H9 (cell line): ENCODE data around the gene GALR2. TPM values are rescaled to one million over a fixed set of nuclear protein-coding genes. Genes with fewer than 3 reads are reported as not detected.

Source experiments
- DNase-seq: peaks from one replicate; pipeline ENCODE4 v3.0.0-alpha.2; 2017
- H2AFZ ChIP-seq: one replicate; pipeline ENCODE4 v1.6.1; 2013; ENCODE audit warnings: mild to moderate bottlenecking, low read length, control low read depth, moderate library complexity
- H2AK5ac ChIP-seq: 2 replicates; pipeline ENCODE4 v1.6.1; 2013; ENCODE audit warnings: low read length, control low read depth, mixed read lengths; ENCODE audit not compliant: insufficient read length
- H2BK120ac ChIP-seq: one replicate; pipeline ENCODE4 v1.6.1; 2013; ENCODE audit warnings: low read depth, mild to moderate bottlenecking, low read length, control low read depth, inconsistent platforms; ENCODE audit not compliant: poor library complexity, severe bottlenecking
- H2BK12ac ChIP-seq: 2 replicates; pipeline ENCODE4 v1.6.1; 2013; ENCODE audit warnings: low read length, control low read depth, mixed read lengths, low read depth; ENCODE audit not compliant: insufficient read length
- H2BK15ac ChIP-seq: 2 replicates; pipeline ENCODE4 v1.6.1; 2013; ENCODE audit warnings: low read depth, low read length, control low read depth
- H2BK20ac ChIP-seq: one replicate; pipeline ENCODE4 v1.6.1; 2013; ENCODE audit warnings: low read depth, mild to moderate bottlenecking, low read length, control low read depth, inconsistent platforms; ENCODE audit not compliant: poor library complexity, severe bottlenecking
- H2BK5ac ChIP-seq: 2 replicates; pipeline ENCODE4 v1.6.1; 2013; ENCODE audit warnings: low read length, control low read depth, mixed read lengths; ENCODE audit not compliant: insufficient read length
- H3K14ac ChIP-seq: 2 replicates; pipeline ENCODE4 v1.6.1; 2013; ENCODE audit warnings: low read length, control low read depth; ENCODE audit not compliant: insufficient read depth
- H3K18ac ChIP-seq: 2 replicates; pipeline ENCODE4 v1.6.1; 2013; ENCODE audit warnings: low read depth, mild to moderate bottlenecking, mixed read lengths, low read length, control low read depth; ENCODE audit not compliant: insufficient read length
- H3K23ac ChIP-seq: 2 replicates; pipeline ENCODE4 v1.6.1; 2013; ENCODE audit warnings: low read length, control low read depth, mixed read lengths, low read depth; ENCODE audit not compliant: insufficient read length
- H3K23me2 ChIP-seq: 2 replicates; pipeline ENCODE4 v1.6.1; 2013; ENCODE audit warnings: low read depth, mild to moderate bottlenecking, mixed read lengths, low read length, control low read depth; ENCODE audit not compliant: insufficient read length, poor library complexity, severe bottlenecking
- H3K27ac ChIP-seq: 2 replicates; pipeline ENCODE4 v1.5.1; 2013; ENCODE audit warnings: low read length, control low read depth, mixed read lengths, low read depth; ENCODE audit not compliant: insufficient read length
- H3K27me3 ChIP-seq: 2 replicates; pipeline ENCODE4 v1.6.1; 2013; ENCODE audit warnings: low read length, control low read depth, inconsistent platforms; ENCODE audit not compliant: insufficient read depth
- H3K4ac ChIP-seq: 2 replicates; pipeline ENCODE4 v1.6.1; 2013; ENCODE audit warnings: low read depth, mild to moderate bottlenecking, control low read depth, inconsistent platforms, low read length, moderate library complexity
- H3K4me1 ChIP-seq: 2 replicates; pipeline ENCODE4 v1.6.1; 2013; ENCODE audit warnings: low read length, control low read depth, inconsistent platforms; ENCODE audit not compliant: insufficient read depth
- H3K4me2 ChIP-seq: 2 replicates; pipeline ENCODE4 v1.6.1; 2013; ENCODE audit warnings: low read length, control low read depth, mixed read lengths; ENCODE audit not compliant: insufficient read length, insufficient read depth
- H3K56ac ChIP-seq: 2 replicates; pipeline ENCODE4 v1.6.1; 2013; ENCODE audit warnings: low read depth, mild to moderate bottlenecking, mixed read lengths, low read length, control low read depth; ENCODE audit not compliant: insufficient read length
- H3K79me1 ChIP-seq: 2 replicates; pipeline ENCODE4 v1.6.1; 2013; ENCODE audit warnings: low read depth, mild to moderate bottlenecking, moderate library complexity, low read length, control low read depth, inconsistent platforms; ENCODE audit not compliant: insufficient read depth, poor library complexity, severe bottlenecking
- H3K79me2 ChIP-seq: 2 replicates; pipeline ENCODE4 v1.6.1; 2013; ENCODE audit warnings: low read length, control low read depth, inconsistent platforms; ENCODE audit not compliant: insufficient read depth
- H3K9ac ChIP-seq: 2 replicates; pipeline ENCODE4 v1.6.1; 2013; ENCODE audit warnings: low read length, control low read depth, mixed read lengths; ENCODE audit not compliant: insufficient read length; ENCODE audit errors: extremely low read depth
- H3K9me3 ChIP-seq: one replicate; pipeline ENCODE4 v1.6.1; 2013; ENCODE audit warnings: low read depth, low read length, inconsistent platforms; ENCODE audit not compliant: control insufficient read depth
- H3T11ph ChIP-seq: one replicate; pipeline ENCODE4 v1.6.1; 2013; ENCODE audit warnings: mild to moderate bottlenecking, low read length, control low read depth, inconsistent platforms
- H4K20me1 ChIP-seq: one replicate; pipeline ENCODE4 v1.6.1; 2013; ENCODE audit not compliant: control insufficient read depth, insufficient read length, insufficient read depth
- H4K5ac ChIP-seq: 2 replicates; pipeline ENCODE4 v1.6.1; 2013; ENCODE audit warnings: low read depth, mild to moderate bottlenecking, mixed read lengths, low read length, control low read depth; ENCODE audit not compliant: insufficient read length
- H4K8ac ChIP-seq: replicated peaks from 2 replicates; pipeline ENCODE4 v1.6.1; 2013; ENCODE audit warnings: low read length, control low read depth, mixed read lengths, low read depth; ENCODE audit not compliant: insufficient read length
- H4K91ac ChIP-seq: 2 replicates; pipeline ENCODE4 v1.6.1; 2013; ENCODE audit warnings: low read depth, mild to moderate bottlenecking, moderate library complexity, mixed read lengths, low read length, control low read depth; ENCODE audit not compliant: insufficient read length
- H3K27ac Mint-ChIP-seq, 3 experiments: 2 replicates in 2 of 3; 3 replicates in 1 of 3; pipeline ENCODE4 v1.8.0; 2020 to 2021; ENCODE audit warnings: mixed read lengths in 3 of 3, mild to moderate bottlenecking in 1 of 3, moderate library complexity in 1 of 3
- H3K27me3 Mint-ChIP-seq: 2 replicates; pipeline ENCODE4 v1.8.0; 2021; ENCODE audit warnings: low read depth, mild to moderate bottlenecking, moderate library complexity, mixed read lengths
- H3K36me3 Mint-ChIP-seq, 3 experiments: 2 replicates in 2 of 3; 3 replicates in 1 of 3; pipeline ENCODE4 v1.8.0; 2020 to 2021; ENCODE audit warnings: low read depth in 3 of 3, mixed read lengths in 3 of 3; ENCODE audit not compliant: insufficient read depth in 1 of 3
- H3K4me1 Mint-ChIP-seq, 2 experiments: 2 replicates each; pipeline ENCODE4 v1.8.0; 2020; ENCODE audit warnings: mixed read lengths in 2 of 2
- H3K4me3 Mint-ChIP-seq, 2 experiments: 2 replicates in 1 of 2; 3 replicates in 1 of 2; pipeline ENCODE4 v1.8.0; 2020 to 2021; ENCODE audit warnings: mild to moderate bottlenecking in 2 of 2, mixed read lengths in 2 of 2, moderate library complexity in 1 of 2
- H3K9me3 Mint-ChIP-seq, 2 experiments: 2 replicates in 1 of 2; 3 replicates in 1 of 2; pipeline ENCODE4 v1.8.0; 2020; ENCODE audit warnings: mild to moderate bottlenecking in 2 of 2, mixed read lengths in 2 of 2, moderate library complexity in 1 of 2
- WGBS: extraction: QIAGEN DNeasy Blood & Tissue Kit; methylation state at CpG from one replicate; pipeline ENCODE4 v1.1.7; 2013; ENCODE audit warnings: missing lambda C conversion rate, low lambda C conversion rate, mixed read lengths; ENCODE audit not compliant: insufficient read length; ENCODE audit errors: extremely low coverage; 5-methylcytosine and 5-hydroxymethylcytosine counted together
- total RNA-seq: library from RNA; stranded (reverse); gene quantifications from 2 replicates; pipeline ENCODE4 v1.2.1, GENCODE V29; 2021
- TF ChIP-seq, protein P1 (sequence below): fragments of 200-600 bp; sonication (generic); conservative IDR thresholded peaks from 3 replicates; pipeline ENCODE4 v1.8.0; 2021; ENCODE audit warnings: antibody characterized with exemption, mild to moderate bottlenecking

Gene GALR2
- total RNA-seq, 1 experiment from 2014 or later: 0.81 TPM

DNA sequence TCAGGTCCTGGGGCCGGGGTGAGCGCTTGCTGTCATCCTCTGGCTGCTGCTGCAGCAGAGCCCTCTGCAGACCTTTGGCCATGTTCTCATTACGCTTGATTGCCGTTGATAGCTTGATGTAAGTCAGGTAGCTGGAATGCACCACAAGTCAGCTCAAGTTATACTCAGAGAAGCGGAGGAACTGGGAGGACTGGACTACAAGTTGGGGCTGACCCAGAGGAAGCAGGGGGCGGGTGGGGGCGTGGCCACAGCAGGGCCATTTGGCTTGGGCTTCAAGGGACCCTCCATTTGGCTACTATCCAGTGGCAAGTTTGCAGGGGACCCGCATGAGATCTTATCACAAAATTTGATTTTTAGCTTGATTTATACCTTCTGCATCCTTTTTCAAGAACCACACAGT lies 28.5 kb upstream of the GALR2 start:
- H2BK120ac ChIP-seq: no peak overlapping the region
- H3K4me1 ChIP-seq: no peaks in the 10 kb centered on the region
- no peak for DNase-seq
- no peak overlapping the region for H2BK20ac ChIP-seq
- WGBS: no CpG with 5 or more reads among the region's 8 CpGs
- Mint-ChIP-seq H3K27ac (no peak overlapping the region), H3K4me1 (peaks cover 13% of the 10 kb centered on the region in 2 experiments), H3K9me3 (no peaks in the 10 kb centered on the region), H3K36me3 (peaks cover 54 to 91% (median 82%) of the 10 kb centered on the region in 3 experiments), H3K27me3 (no peaks in the 10 kb centered on the region), H3K4me3 (no peak overlapping the region)
- no peaks in the 10 kb centered on the region for H3K79me2 ChIP-seq
- H2BK15ac ChIP-seq: no peak overlapping the region
- H3K4ac ChIP-seq: no peak overlapping the region
- no peaks in the 10 kb centered on the region for H4K20me1 ChIP-seq
- H3K27me3 ChIP-seq: no peaks in the 10 kb centered on the region
- no peak overlapping the region for H2AFZ ChIP-seq
- no peak overlapping the region for H3K4me2 ChIP-seq
- no peak overlapping the region for H2BK12ac ChIP-seq
- TF ChIP-seq, protein P1, sequence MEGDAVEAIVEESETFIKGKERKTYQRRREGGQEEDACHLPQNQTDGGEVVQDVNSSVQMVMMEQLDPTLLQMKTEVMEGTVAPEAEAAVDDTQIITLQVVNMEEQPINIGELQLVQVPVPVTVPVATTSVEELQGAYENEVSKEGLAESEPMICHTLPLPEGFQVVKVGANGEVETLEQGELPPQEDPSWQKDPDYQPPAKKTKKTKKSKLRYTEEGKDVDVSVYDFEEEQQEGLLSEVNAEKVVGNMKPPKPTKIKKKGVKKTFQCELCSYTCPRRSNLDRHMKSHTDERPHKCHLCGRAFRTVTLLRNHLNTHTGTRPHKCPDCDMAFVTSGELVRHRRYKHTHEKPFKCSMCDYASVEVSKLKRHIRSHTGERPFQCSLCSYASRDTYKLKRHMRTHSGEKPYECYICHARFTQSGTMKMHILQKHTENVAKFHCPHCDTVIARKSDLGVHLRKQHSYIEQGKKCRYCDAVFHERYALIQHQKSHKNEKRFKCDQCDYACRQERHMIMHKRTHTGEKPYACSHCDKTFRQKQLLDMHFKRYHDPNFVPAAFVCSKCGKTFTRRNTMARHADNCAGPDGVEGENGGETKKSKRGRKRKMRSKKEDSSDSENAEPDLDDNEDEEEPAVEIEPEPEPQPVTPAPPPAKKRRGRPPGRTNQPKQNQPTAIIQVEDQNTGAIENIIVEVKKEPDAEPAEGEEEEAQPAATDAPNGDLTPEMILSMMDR: no peak
- H4K5ac ChIP-seq: no peak overlapping the region
- H4K91ac ChIP-seq: no peak overlapping the region
- H3K56ac ChIP-seq: no peak overlapping the region
- no peaks in the 10 kb centered on the region for H3K9me3 ChIP-seq
- H2AK5ac ChIP-seq: no peak overlapping the region
- H3K23ac ChIP-seq: no peak overlapping the region
- no peak overlapping the region for H3K9ac ChIP-seq
- no peaks in the 10 kb centered on the region for H3K79me1 ChIP-seq
- no peak overlapping the region for H3T11ph ChIP-seq
- no peak overlapping the region for H3K14ac ChIP-seq
- no peak overlapping the region for H2BK5ac ChIP-seq
- H4K8ac ChIP-seq: no peak overlapping the region
- H3K23me2 ChIP-seq: no peaks in the 10 kb centered on the region
- no peak overlapping the region for H3K18ac ChIP-seq
- no peak overlapping the region for H3K27ac ChIP-seq
